Mesothelial cell of epicardium (in vitro differentiated cells): Measurements from ENCODE around the gene FTO. TPM values are rescaled to one million over a fixed set of nuclear protein-coding genes. Genes with fewer than 3 reads are reported as not detected.

Experiments used
- DNase-seq, 2 experiments: peaks; one replicate each; pipeline ENCODE4 v3.0.0; 2021; ENCODE audit warnings: low spot score in 2 of 2; ENCODE audit not compliant: unreplicated experiment in 2 of 2
- H3K27ac Mint-ChIP-seq: 2 replicates; pipeline ENCODE4 v1.8.0; 2021; ENCODE audit warnings: mixed read lengths
- H3K27me3 Mint-ChIP-seq: 2 replicates; pipeline ENCODE4 v1.8.0; 2021; ENCODE audit warnings: low read depth, mixed read lengths
- H3K36me3 Mint-ChIP-seq: 2 replicates; pipeline ENCODE4 v1.8.0; 2021; ENCODE audit warnings: mixed read lengths
- H3K4me1 Mint-ChIP-seq: 2 replicates; pipeline ENCODE4 v1.8.0; 2021; ENCODE audit warnings: mixed read lengths
- H3K4me3 Mint-ChIP-seq: 2 replicates; pipeline ENCODE4 v1.8.0; 2021; ENCODE audit warnings: mild to moderate bottlenecking, moderate library complexity, mixed read lengths
- H3K9me3 Mint-ChIP-seq: 2 replicates; pipeline ENCODE4 v1.8.0; 2021; ENCODE audit warnings: mixed read lengths
- CTCF ChIP-seq: fragments of 200-600 bp; sonication (generic); IDR thresholded peaks from one replicate; pipeline ENCODE4 v1.5.0; 2021; ENCODE audit warnings: antibody characterized with exemption; ENCODE audit not compliant: unreplicated experiment
- total RNA-seq: library from RNA; stranded (reverse); gene quantifications from 3 replicates; pipeline ENCODE4 v1.2.1, GENCODE V29; 2021

FTO gene
- total RNA-seq, 1 donor from 2014 or later, result 103 TPM

GRCh38 chr16:53755026-53755910 lies 51.3 kb downstream of the FTO start:
- H3K4me1 Mint-ChIP-seq, result peaks cover 44% of the 10 kb centered on the region
- no peak overlapping the region for H3K4me3 Mint-ChIP-seq
- H3K36me3 Mint-ChIP-seq, result peaks cover 8% of the 10 kb centered on the region
- H3K9me3 Mint-ChIP-seq, result peaks cover 13% of the 10 kb centered on the region
- H3K27me3 Mint-ChIP-seq, result no peaks in the 10 kb centered on the region
- H3K27ac Mint-ChIP-seq, result peak overlapping the region; percentile 61
- no peak for DNase-seq
- TF ChIP-seq CTCF, result no peak

DNA sequence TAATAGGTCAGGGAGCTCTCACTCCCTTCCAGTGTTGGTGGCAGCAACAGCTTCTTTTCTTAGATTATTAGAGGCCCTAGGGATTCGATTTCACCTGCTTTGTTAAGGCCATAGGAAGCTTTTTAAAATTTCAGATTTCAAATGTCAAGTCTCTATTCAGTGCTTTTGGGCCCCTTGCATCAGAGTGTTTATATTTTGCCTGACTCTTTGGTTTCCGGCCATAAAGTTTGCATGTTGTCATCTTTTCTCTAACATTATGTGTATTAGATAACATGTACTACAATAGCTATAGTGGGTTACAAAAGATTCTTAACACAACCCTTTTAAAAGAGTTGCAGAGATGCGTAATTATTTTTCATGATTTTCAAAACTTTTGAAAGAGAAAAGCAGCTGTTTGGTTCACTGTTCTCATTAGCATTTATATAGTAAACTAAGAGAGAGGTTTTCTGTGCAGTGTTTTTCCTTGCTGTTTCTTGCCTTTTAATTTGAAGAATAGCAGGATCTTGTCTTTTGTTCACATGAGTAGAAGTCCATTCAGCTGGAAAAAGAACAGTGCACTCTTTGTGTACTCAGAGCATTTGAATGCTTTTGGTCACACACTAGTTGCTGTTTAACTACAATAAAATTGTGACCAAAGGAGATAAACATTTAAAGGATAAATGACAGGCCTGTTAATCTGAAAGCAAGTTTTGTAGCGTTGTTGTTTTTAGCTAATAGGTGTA lies 52.5 kb downstream of the FTO start:
- DNase-seq, result no peak
- Mint-ChIP-seq H3K4me3 (no peak overlapping the region), H3K27me3 (no peaks in the 10 kb centered on the region), H3K36me3 (peaks cover 11% of the 10 kb centered on the region), H3K27ac (peak overlapping the region; percentile 78), H3K4me1 (peaks cover 44% of the 10 kb centered on the region), H3K9me3 (peaks cover 13% of the 10 kb centered on the region)
- TF ChIP-seq CTCF, result no peak

GRCh38 chr16:53757971-53758609 lies 54.1 kb downstream of the FTO start:
- Mint-ChIP-seq H3K9me3 (peaks cover 13% of the 10 kb centered on the region), H3K4me1 (peaks cover 48% of the 10 kb centered on the region), H3K27me3 (no peaks in the 10 kb centered on the region), H3K36me3 (peaks cover 11% of the 10 kb centered on the region), H3K4me3 (no peak overlapping the region), H3K27ac (peak overlapping the region; percentile 11)
- no peak for DNase-seq
- TF ChIP-seq CTCF, result no peak

- peaks cover 13% of the 10 kb centered on the region for H3K9me3 Mint-ChIP-seq
- H3K27me3 Mint-ChIP-seq, result no peaks in the 10 kb centered on the region
- H3K27ac Mint-ChIP-seq, result peak overlapping the region; percentile 15
- TF ChIP-seq CTCF, result no peak
- no peak overlapping the region for H3K4me3 Mint-ChIP-seq
- peaks cover 11% of the 10 kb centered on the region for H3K36me3 Mint-ChIP-seq
- H3K4me1 Mint-ChIP-seq, result peaks cover 18% of the 10 kb centered on the region
- no peak for DNase-seq
These were observed 58.2 kb downstream of the FTO start for GRCh38 chr16:53761962-53762703.

DNA sequence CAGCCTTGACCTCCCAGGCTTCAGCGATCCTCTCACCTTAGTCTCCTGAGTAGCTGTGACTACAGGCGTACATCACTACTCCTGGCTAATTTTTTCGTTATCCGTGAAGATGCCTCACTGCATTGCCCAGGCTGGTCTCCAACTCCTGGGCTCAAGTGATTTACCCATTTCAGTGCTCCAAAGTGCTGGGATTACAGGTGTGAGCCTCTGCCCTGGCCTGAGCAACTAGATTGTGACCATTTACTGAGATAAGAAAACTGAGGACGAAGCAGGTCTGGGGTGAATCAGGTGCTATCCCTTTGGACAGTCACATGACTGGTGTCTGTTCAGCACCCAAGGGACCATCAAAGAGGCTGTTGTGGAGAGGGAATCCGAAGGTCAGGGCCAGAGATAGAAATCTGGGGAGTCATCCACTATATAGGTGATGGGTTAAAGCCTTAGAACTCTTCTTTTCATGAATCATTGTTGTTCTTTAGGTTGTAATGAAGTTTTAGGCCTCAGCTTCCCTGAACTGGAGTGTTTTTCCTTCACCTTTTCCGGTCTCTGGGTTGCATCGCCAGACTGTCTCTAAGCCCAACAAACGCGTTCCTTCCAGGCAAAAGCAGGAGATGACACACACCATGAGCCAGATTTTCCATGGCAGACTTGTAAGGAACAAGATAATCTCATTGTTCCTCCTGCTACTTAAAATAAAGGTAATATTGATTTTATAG lies 62.5 kb downstream of the FTO start:
- Mint-ChIP-seq H3K4me3 (no peak overlapping the region), H3K4me1 (peaks cover 30% of the 10 kb centered on the region), H3K27me3 (no peaks in the 10 kb centered on the region), H3K27ac (no peak overlapping the region), H3K9me3 (no peaks in the 10 kb centered on the region), H3K36me3 (no peaks in the 10 kb centered on the region)
- no peak for TF ChIP-seq CTCF
- no peak for DNase-seq
